HepG2 (cell line): ENCODE results near the gene PGP. TPM values are rescaled to one million over a fixed set of nuclear protein-coding genes. Genes with fewer than 3 reads are reported as not detected.

Experiments used
- ATAC-seq: fragments of 200-7000 bp; cut with Tn5 transposase; 3 replicates; pipeline ENCODE4 v1.9.1; 2020; ENCODE audit warnings: mild to moderate bottlenecking, moderate library complexity
- BruUV-seq: library from RNA; stranded (reverse); fragments of 400-500 nt; replicated peaks from 2 replicates; lab custom pipeline; 2021; lab: Mats Ljungman, UMichigan
- CTCF ChIA-PET: fragments of 300-600 bp; formaldehyde crosslinking; extraction: SDS; loops from one replicate; lab custom pipeline; 2021; ENCODE audit warnings: low total read pairs, inconsistent platforms, low intra/inter-chr PET ratio; lab: Yijun Ruan, JAX
- POLR2A ChIA-PET: fragments of 350-600 bp; sonication (Branson Sonifier 250); formaldehyde crosslinking; loops from one replicate; lab custom pipeline; 2020; ENCODE audit warnings: antibody characterized with exemption, inconsistent platforms; lab: Yijun Ruan, JAX
- DNase-seq: peaks from one replicate; pipeline ENCODE4 v3.0.0-alpha.2; 2015; ENCODE audit warnings: low spot score
- FAIRE-seq: peaks from 3 replicates; lab custom pipeline; 2011; peaks lifted over from hg19 to GRCh38; lab: Jason Lieb, UNC
- H2AFZ ChIP-seq: one replicate; pipeline ENCODE4 v1.6.1; 2011; ENCODE audit warnings: low read length, inconsistent platforms
- H3K27ac ChIP-seq: fragments of 300-600 bp; 3 replicates; pipeline ENCODE4 v1.8.0; 2011; ENCODE audit warnings: mixed run types, mild to moderate bottlenecking, mixed read lengths, low read length, inconsistent platforms; ENCODE audit not compliant: insufficient read depth; ENCODE audit errors: extremely low read length
- H3K27me3 ChIP-seq, 2 experiments: fragments of 200-600 bp in 1 of 2; 2 replicates in 1 of 2; 3 replicates in 1 of 2; pipeline versions ENCODE4 v1.6.0 to v1.8.0; 2011; ENCODE audit warnings: low read length in 2 of 2, mild to moderate bottlenecking in 2 of 2, moderate library complexity in 2 of 2, inconsistent platforms in 1 of 2; ENCODE audit not compliant: insufficient read depth in 2 of 2, control insufficient read depth in 1 of 2
- H3K36me3 ChIP-seq, 2 experiments: fragments of 200-600 bp in 1 of 2; replicated peaks in 1 of 2; 2 replicates in 1 of 2; 3 replicates in 1 of 2; pipeline versions ENCODE4 v1.5.1 to v1.8.0; 2011; ENCODE audit warnings: low read length in 2 of 2, inconsistent platforms in 1 of 2; ENCODE audit not compliant: insufficient read depth in 2 of 2, control insufficient read depth in 1 of 2
- H3K4me1 ChIP-seq: 2 replicates; pipeline ENCODE4 v1.5.1; 2012; ENCODE audit warnings: low read length, inconsistent platforms; ENCODE audit not compliant: insufficient read depth
- H3K4me2 ChIP-seq: 2 replicates; pipeline ENCODE4 v1.6.0; 2011; ENCODE audit warnings: low read depth, low read length, inconsistent platforms
- H3K4me3 ChIP-seq, 3 experiments: fragments of 200-600 bp in 1 of 3; sonication (generic), shearing (Covaris generic) in 1 of 3; replicated peaks in 1 of 3; 2 replicates each; pipeline ENCODE4 v1.5.1; 2011 to 2016; ENCODE audit warnings: low read length in 3 of 3, inconsistent platforms in 2 of 3, low read depth in 2 of 3, mild to moderate bottlenecking in 2 of 3, control low read depth in 1 of 3, mixed read lengths in 1 of 3; ENCODE audit not compliant: insufficient read depth in 1 of 3
- H3K79me2 ChIP-seq: one replicate; pipeline ENCODE4 v1.6.1; 2011; ENCODE audit warnings: low read length, inconsistent platforms; ENCODE audit not compliant: insufficient read depth
- H3K9ac ChIP-seq: 2 replicates; pipeline ENCODE4 v1.6.0; 2011; ENCODE audit warnings: mild to moderate bottlenecking, low read depth, low read length, inconsistent platforms; ENCODE audit not compliant: insufficient read depth
- H3K9me3 ChIP-seq: 2 replicates; pipeline ENCODE4 v1.5.1; 2012; ENCODE audit warnings: mild to moderate bottlenecking, low read length
- H4K20me1 ChIP-seq: 2 replicates; pipeline ENCODE4 v1.6.0; 2011; ENCODE audit warnings: inconsistent platforms, mild to moderate bottlenecking, low read length, moderate library complexity; ENCODE audit not compliant: insufficient read depth
- AGO2 ChIP-seq: fragments of 200-400 bp; formaldehyde crosslinking; optimal IDR thresholded peaks from 2 replicates; pipeline ENCODE3; 2017; ENCODE audit warnings: mild to moderate bottlenecking, low read depth, low read length, moderate library complexity
- HNRNPL ChIP-seq: fragments of 200-400 bp; formaldehyde crosslinking; IDR thresholded peaks from 2 replicates; pipeline ENCODE4 v1.6.1; 2017; ENCODE audit warnings: mild to moderate bottlenecking, low read depth, low read length
- PHB2 ChIP-seq: fragments of 450-650 bp; IDR thresholded peaks from 2 replicates; pipeline ENCODE4 v1.6.1; 2018; ENCODE audit not compliant: partially characterized antibody
- POLR2A ChIP-seq, 2 experiments: IDR thresholded peaks; 2 replicates each; pipeline ENCODE4 v1.6.1; 2011; ENCODE audit warnings: low read depth in 2 of 2, low read length in 2 of 2, mild to moderate bottlenecking in 1 of 2, moderate library complexity in 1 of 2; ENCODE audit not compliant: insufficient read depth in 1 of 2
- RBM22 ChIP-seq: fragments of 200-400 bp; formaldehyde crosslinking; optimal IDR thresholded peaks from 2 replicates; pipeline ENCODE3; 2017; ENCODE audit warnings: mild to moderate bottlenecking, low read length, moderate library complexity
- ZBTB33 ChIP-seq: sonication (generic); formaldehyde crosslinking; IDR thresholded peaks from 2 replicates; pipeline ENCODE4 v1.4.0; 2020; ENCODE audit warnings: missing genetic modification reagents
- ZNF891 ChIP-seq: sonication (generic); formaldehyde crosslinking; IDR thresholded peaks from 2 replicates; pipeline ENCODE4 v1.5.0; 2020; ENCODE audit warnings: mild to moderate bottlenecking, missing genetic modification reagents
- WGBS: methylation state at CpG from one replicate; pipeline ENCODE4 v1.1.6; 2017; ENCODE audit warnings: low lambda C conversion rate; 5-methylcytosine and 5-hydroxymethylcytosine counted together
- in situ Hi-C: cut with HindIII; loops from 2 replicates; pipeline ENCODE4 v1.10.0; 2017; ENCODE audit warnings: low pct_unique_long_range_greater_than_20kb; ENCODE audit not compliant: extremely low pct_ligation_motif_present
- intact Hi-C: fragments of 100-400 bp; cut with micrococcal nuclease; formaldehyde crosslinking; loops from one replicate; pipeline ENCODE4 v1.10.0; 2022; ENCODE audit not compliant: unreplicated experiment
- polyA plus RNA-seq, 8 experiments: library from polyadenylated mRNA; depleted of rRNA in 3 of 8; stranded (reverse) in 7 of 8; unstranded in 1 of 8; fragments of >200 nt; fragmentation: Illumina TruSeq in 4 of 8; extraction: Trizol in 4 of 8; gene quantifications; 2 replicates each; pipeline versions ENCODE4 v1.2.1 to v1.2.3, GENCODE V29; 2011 to 2016; ENCODE audit warnings: low read depth in 4 of 8, missing spikeins in 1 of 8, mixed read lengths in 1 of 8; ENCODE audit not compliant: insufficient read depth in 1 of 8
- total RNA-seq, 5 experiments: library from RNA; depleted of rRNA; stranded (reverse); fragments of >200 nt; fragmentation: Illumina TruSeq; extraction: Trizol; gene quantifications; 2 replicates each; pipeline ENCODE4 v1.2.3, GENCODE V29; 2016; ENCODE audit warnings: low read depth in 1 of 5
- TF ChIP-seq, protein P1 (sequence below): sonication (generic); formaldehyde crosslinking; IDR thresholded peaks from 2 replicates; pipeline ENCODE4 v1.4.0; 2020; ENCODE audit warnings: missing genetic modification reagents

PGP gene
- total and polyA plus RNA-seq, 2 of the 13 experiments (the other 11 are each of a cell fraction or from before 2014, with no cell fraction given) = 7.3 to 18.3 TPM

- Histone ChIP-seq H3K9me3 (no peaks in the 10 kb centered on the region), H2AFZ (no peak overlapping the region), H3K4me1 (peaks cover 25% of the 10 kb centered on the region), H3K27ac (no peak overlapping the region), H3K27me3 (no peaks in the 10 kb centered on the region), H3K4me2 (no peak overlapping the region), H3K36me3 (peaks cover 15 to 30% of the 10 kb centered on the region in 2 experiments; a peak in 4 of 5 replicates), H4K20me1 (0 out of 2 replicates have a peak, but pooled peaks cover 2% of the 10 kb centered on the region), H3K79me2 (no peaks in the 10 kb centered on the region), H3K9ac (no peak overlapping the region), H3K4me3 (no peak overlapping the region)
- in situ Hi-C loops = no loop called here
- no peak for DNase-seq
- intact Hi-C loops = no loop called here
- FAIRE-seq = no peak
- ATAC-seq = peak; percentile 1; the same call in 2 of the 3 replicates
- ChIA-PET CTCF (no interaction called here), POLR2A (no interaction called here)
- no TSS peak for BruUV-seq
- peak in 1 of 2 experiments; percentile 21; a peak in 1 of 4 replicates for TF ChIP-seq POLR2A (IDR thresholded peaks at IDR 0.05; ENCODE audit: insufficient read depth in 1 of 2, low read depth in 2 of 2, low read length in 2 of 2)
- TF ChIP-seq AGO2 = peak; percentile 53
- no peak for TF ChIP-seq ZNF891 (CRISPR knock-in tag)
- 0 out of 2 replicates have a peak, but pooled peaks have one; percentile 23 for TF ChIP-seq ZBTB33 (CRISPR knock-in tag)
- TF ChIP-seq HNRNPL = 0 out of 2 replicates have a peak, but pooled peaks have one; percentile 41
- TF ChIP-seq PHB2 = no peak
- TF ChIP-seq, protein P1, sequence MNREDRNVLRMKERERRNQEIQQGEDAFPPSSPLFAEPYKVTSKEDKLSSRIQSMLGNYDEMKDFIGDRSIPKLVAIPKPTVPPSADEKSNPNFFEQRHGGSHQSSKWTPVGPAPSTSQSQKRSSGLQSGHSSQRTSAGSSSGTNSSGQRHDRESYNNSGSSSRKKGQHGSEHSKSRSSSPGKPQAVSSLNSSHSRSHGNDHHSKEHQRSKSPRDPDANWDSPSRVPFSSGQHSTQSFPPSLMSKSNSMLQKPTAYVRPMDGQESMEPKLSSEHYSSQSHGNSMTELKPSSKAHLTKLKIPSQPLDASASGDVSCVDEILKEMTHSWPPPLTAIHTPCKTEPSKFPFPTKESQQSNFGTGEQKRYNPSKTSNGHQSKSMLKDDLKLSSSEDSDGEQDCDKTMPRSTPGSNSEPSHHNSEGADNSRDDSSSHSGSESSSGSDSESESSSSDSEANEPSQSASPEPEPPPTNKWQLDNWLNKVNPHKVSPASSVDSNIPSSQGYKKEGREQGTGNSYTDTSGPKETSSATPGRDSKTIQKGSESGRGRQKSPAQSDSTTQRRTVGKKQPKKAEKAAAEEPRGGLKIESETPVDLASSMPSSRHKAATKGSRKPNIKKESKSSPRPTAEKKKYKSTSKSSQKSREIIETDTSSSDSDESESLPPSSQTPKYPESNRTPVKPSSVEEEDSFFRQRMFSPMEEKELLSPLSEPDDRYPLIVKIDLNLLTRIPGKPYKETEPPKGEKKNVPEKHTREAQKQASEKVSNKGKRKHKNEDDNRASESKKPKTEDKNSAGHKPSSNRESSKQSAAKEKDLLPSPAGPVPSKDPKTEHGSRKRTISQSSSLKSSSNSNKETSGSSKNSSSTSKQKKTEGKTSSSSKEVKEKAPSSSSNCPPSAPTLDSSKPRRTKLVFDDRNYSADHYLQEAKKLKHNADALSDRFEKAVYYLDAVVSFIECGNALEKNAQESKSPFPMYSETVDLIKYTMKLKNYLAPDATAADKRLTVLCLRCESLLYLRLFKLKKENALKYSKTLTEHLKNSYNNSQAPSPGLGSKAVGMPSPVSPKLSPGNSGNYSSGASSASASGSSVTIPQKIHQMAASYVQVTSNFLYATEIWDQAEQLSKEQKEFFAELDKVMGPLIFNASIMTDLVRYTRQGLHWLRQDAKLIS = no peak
- peak; percentile 15 for TF ChIP-seq RBM22
- WGBS = 100% methylated on average over 16 of the region's 51 CpGs
These were observed 19.5 kb upstream of the PGP start for GRCh38 chr16:2233872-2234812.
